ENCODE data around the gene KDM2B.

- no peak; the same call in 1 of the 2 replicates for TF ChIP-seq CTCF (IDR thresholded peaks at IDR 0.05)
- no peak for TF ChIP-seq MXI1 (IDR thresholded peaks at IDR 0.05; ENCODE audit: low read depth, low read length)
- TF ChIP-seq SMC3 (IDR thresholded peaks at IDR 0.05; ENCODE audit: low read depth, low read length) = no peak
- TF ChIP-seq TCF12 (IDR thresholded peaks at IDR 0.05) = no peak
- TF ChIP-seq RAD21 (IDR thresholded peaks at IDR 0.05; ENCODE audit: low read length) = no peak; the same call in 1 of the 2 replicates
- TF ChIP-seq FOXM1 (IDR thresholded peaks at IDR 0.05; ENCODE audit: low read depth) = no peak
These were observed 180.3 kb downstream of the KDM2B start for GRCh38 chr12:121400332-121401139.

Data from SK-N-SH (cell line).